ENCODE results near the gene TEX26.

The TEX26 gene

GRCh38 chr13:30932481-30933353 is at the start of gene TEX26:
Gene TEX26 (plus strand): TSS chr13:30932656. CDS start chr13:30932716, 60 bp downstream.
- Histone ChIP-seq H3K4me3 (no peak within 1 kb of the TSS), H3K4me2 (no peak within 1 kb of the TSS), H4K20me1 (no peaks in the 10 kb centered on the region), H3K27me3 (no peaks in the 10 kb centered on the region), H3K9me3 (peaks cover 9% of the 10 kb centered on the region; the same call in 1 of the 2 replicates), H3K4me1 (no peaks in the 10 kb centered on the region), H3K27ac (no peak within 1 kb of the TSS), H3K9ac (no peak within 1 kb of the TSS), H3K36me3 (no peaks in the 10 kb centered on the region)
- TF ChIP-seq Cebpa-rat (IDR thresholded peaks at IDR 0.05) = no peak

- no peak overlapping the region for H3K4me2 ChIP-seq
- no peaks in the 10 kb centered on the region for H3K4me1 ChIP-seq
- TF ChIP-seq Cebpa-rat (IDR thresholded peaks at IDR 0.05) = no peak
- H4K20me1 ChIP-seq = no peaks in the 10 kb centered on the region
- H3K9me3 ChIP-seq = no peaks in the 10 kb centered on the region
- no peaks in the 10 kb centered on the region for H3K36me3 ChIP-seq
- no peak overlapping the region for H3K27ac ChIP-seq
- no peak overlapping the region for H3K4me3 ChIP-seq
- no peak overlapping the region for H3K9ac ChIP-seq
- no peaks in the 10 kb centered on the region for H3K27me3 ChIP-seq
Measured at GRCh38 chr13:30882996-30883766, 49.3 kb upstream of the TEX26 start.

GRCh38 chr13:30884543-30884942 is 47.9 kb upstream of the TEX26 start:
- H3K4me1 ChIP-seq = no peaks in the 10 kb centered on the region
- no peak for TF ChIP-seq Cebpa-rat (IDR thresholded peaks at IDR 0.05)
- no peak overlapping the region for H3K4me3 ChIP-seq
- no peaks in the 10 kb centered on the region for H4K20me1 ChIP-seq
- H3K9ac ChIP-seq = no peak overlapping the region
- no peaks in the 10 kb centered on the region for H3K27me3 ChIP-seq
- H3K9me3 ChIP-seq = peaks cover 9% of the 10 kb centered on the region
- no peak overlapping the region for H3K27ac ChIP-seq
- no peaks in the 10 kb centered on the region for H3K36me3 ChIP-seq
- H3K4me2 ChIP-seq = no peak overlapping the region

- H3K27ac ChIP-seq = no peak overlapping the region
- H3K36me3 ChIP-seq = no peaks in the 10 kb centered on the region
- H3K4me3 ChIP-seq = no peak overlapping the region
- no peak overlapping the region for H3K4me2 ChIP-seq
- no peaks in the 10 kb centered on the region for H3K27me3 ChIP-seq
- H3K9ac ChIP-seq = no peak overlapping the region
- H3K9me3 ChIP-seq = peaks cover 9% of the 10 kb centered on the region
- no peaks in the 10 kb centered on the region for H3K4me1 ChIP-seq
- TF ChIP-seq Cebpa-rat (IDR thresholded peaks at IDR 0.05) = no peak
- H4K20me1 ChIP-seq = no peaks in the 10 kb centered on the region
Measured at GRCh38 chr13:30889196-30889690, 43.2 kb upstream of the TEX26 start.

- TF ChIP-seq Cebpa-rat (IDR thresholded peaks at IDR 0.05) = no peak
Measured at GRCh38 chr13:30892966-30893365, 39.5 kb upstream of the TEX26 start.

GRCh38 chr13:30895773-30896172 is 36.7 kb upstream of the TEX26 start:
- Histone ChIP-seq H3K9me3 (no peaks in the 10 kb centered on the region), H3K4me3 (no peak overlapping the region), H3K27ac (no peak overlapping the region), H3K9ac (no peak overlapping the region), H4K20me1 (no peaks in the 10 kb centered on the region), H3K27me3 (no peaks in the 10 kb centered on the region), H3K36me3 (no peaks in the 10 kb centered on the region), H3K4me1 (peaks cover 25% of the 10 kb centered on the region), H3K4me2 (no peak overlapping the region)
- TF ChIP-seq Cebpa-rat (IDR thresholded peaks at IDR 0.05) = no peak

More at GRCh38 chr13:30892966-30893365, 39.5 kb upstream of the TEX26 start:
- H3K9me3 ChIP-seq = peaks cover 9% of the 10 kb centered on the region
- H3K27me3 ChIP-seq = no peaks in the 10 kb centered on the region
- no peak overlapping the region for H3K9ac ChIP-seq
- no peak overlapping the region for H3K4me3 ChIP-seq
- H3K36me3 ChIP-seq = no peaks in the 10 kb centered on the region
- no peak overlapping the region for H3K4me2 ChIP-seq
- no peaks in the 10 kb centered on the region for H3K4me1 ChIP-seq
- no peak overlapping the region for H3K27ac ChIP-seq
- no peaks in the 10 kb centered on the region for H4K20me1 ChIP-seq

GRCh38 chr13:30898070-30898469 is 34.4 kb upstream of the TEX26 start:
- H3K4me3 ChIP-seq = no peak overlapping the region
- H3K36me3 ChIP-seq = no peaks in the 10 kb centered on the region
- TF ChIP-seq Cebpa-rat (IDR thresholded peaks at IDR 0.05) = no peak
- H3K27me3 ChIP-seq = no peaks in the 10 kb centered on the region
- H4K20me1 ChIP-seq = no peaks in the 10 kb centered on the region
- H3K27ac ChIP-seq = peak overlapping the region; percentile 28; the same call in 1 of the 2 replicates
- peaks cover 26% of the 10 kb centered on the region for H3K4me1 ChIP-seq
- H3K9me3 ChIP-seq = no peaks in the 10 kb centered on the region
- H3K4me2 ChIP-seq = peak overlapping the region; percentile 36
- H3K9ac ChIP-seq = no peak overlapping the region

- no peak for TF ChIP-seq Cebpa-rat (IDR thresholded peaks at IDR 0.05)
- Histone ChIP-seq H3K27me3 (no peaks in the 10 kb centered on the region), H3K27ac (peak overlapping the region; percentile 28), H4K20me1 (no peaks in the 10 kb centered on the region), H3K36me3 (no peaks in the 10 kb centered on the region), H3K4me3 (no peak overlapping the region), H3K4me2 (peak overlapping the region; percentile 36), H3K9ac (no peak overlapping the region), H3K4me1 (peaks cover 26% of the 10 kb centered on the region), H3K9me3 (no peaks in the 10 kb centered on the region)
Measured at GRCh38 chr13:30898678-30899241, 33.7 kb upstream of the TEX26 start.

- Histone ChIP-seq H3K27me3 (no peaks in the 10 kb centered on the region), H4K20me1 (no peaks in the 10 kb centered on the region), H3K4me2 (no peak overlapping the region), H3K9me3 (peaks cover 2% of the 10 kb centered on the region; the same call in 1 of the 2 replicates), H3K9ac (no peak overlapping the region), H3K36me3 (no peaks in the 10 kb centered on the region), H3K4me3 (no peak overlapping the region), H3K4me1 (peaks cover 26% of the 10 kb centered on the region), H3K27ac (no peak overlapping the region)
- no peak for TF ChIP-seq Cebpa-rat (IDR thresholded peaks at IDR 0.05)
Measured at GRCh38 chr13:30900436-30900835, 32.0 kb upstream of the TEX26 start.

Data from BLaER1 (cell line).